Prostate gland (tissue), 2 donors: Measurements from ENCODE around the gene CTNNA2.

Experiments used
- POLR2A ChIP-seq: fragments of 450-650 bp; IDR thresholded peaks from one replicate; pipeline ENCODE4 v1.6.1; 2016; ENCODE audit warnings: antibody characterized with exemption, mild to moderate bottlenecking
- TF ChIP-seq, protein P1 (sequence below), 4 experiments: fragments of 200-600 bp in 2 of 4; fragments of 450-650 bp in 2 of 4; sonication (generic) in 2 of 4; IDR thresholded peaks; 1 replicate in 3 of 4; 2 replicates in 1 of 4; pipeline ENCODE4 v1.5.1; 2016 to 2019; ENCODE audit warnings: antibody characterized with exemption in 4 of 4, mild to moderate bottlenecking in 2 of 4, moderate library complexity in 2 of 4

DNA sequence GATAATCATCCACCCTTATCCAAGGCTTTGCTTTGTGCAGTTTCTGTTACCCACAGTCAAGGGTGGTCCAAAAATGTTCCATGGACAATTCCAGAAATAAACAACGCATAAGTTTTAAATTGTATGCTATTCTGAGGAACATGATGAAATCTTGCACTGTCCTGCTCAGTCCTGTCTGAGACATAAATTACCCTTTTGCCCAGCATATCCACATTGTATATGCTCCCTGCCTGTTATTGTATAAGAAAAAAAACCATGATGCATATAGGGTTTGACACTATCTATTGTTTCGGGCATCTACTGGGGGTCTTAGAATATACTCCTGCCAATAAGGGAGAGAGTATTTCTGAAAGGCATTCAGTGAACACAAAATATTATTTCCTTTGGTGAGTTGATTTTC, 767.7 kb downstream of the CTNNA2 start:
- TF ChIP-seq, protein P1, sequence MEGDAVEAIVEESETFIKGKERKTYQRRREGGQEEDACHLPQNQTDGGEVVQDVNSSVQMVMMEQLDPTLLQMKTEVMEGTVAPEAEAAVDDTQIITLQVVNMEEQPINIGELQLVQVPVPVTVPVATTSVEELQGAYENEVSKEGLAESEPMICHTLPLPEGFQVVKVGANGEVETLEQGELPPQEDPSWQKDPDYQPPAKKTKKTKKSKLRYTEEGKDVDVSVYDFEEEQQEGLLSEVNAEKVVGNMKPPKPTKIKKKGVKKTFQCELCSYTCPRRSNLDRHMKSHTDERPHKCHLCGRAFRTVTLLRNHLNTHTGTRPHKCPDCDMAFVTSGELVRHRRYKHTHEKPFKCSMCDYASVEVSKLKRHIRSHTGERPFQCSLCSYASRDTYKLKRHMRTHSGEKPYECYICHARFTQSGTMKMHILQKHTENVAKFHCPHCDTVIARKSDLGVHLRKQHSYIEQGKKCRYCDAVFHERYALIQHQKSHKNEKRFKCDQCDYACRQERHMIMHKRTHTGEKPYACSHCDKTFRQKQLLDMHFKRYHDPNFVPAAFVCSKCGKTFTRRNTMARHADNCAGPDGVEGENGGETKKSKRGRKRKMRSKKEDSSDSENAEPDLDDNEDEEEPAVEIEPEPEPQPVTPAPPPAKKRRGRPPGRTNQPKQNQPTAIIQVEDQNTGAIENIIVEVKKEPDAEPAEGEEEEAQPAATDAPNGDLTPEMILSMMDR (IDR thresholded peaks at IDR 0.05) = no peak
- TF ChIP-seq POLR2A = no peak
